Lower leg skin (tissue), 3 donors: ENCODE results near the gene ZBTB26.

ENCODE experiments used
- POLR2A ChIP-seq, 2 donors: fragments of 450-650 bp; IDR thresholded peaks; one replicate each; pipeline ENCODE4 v1.6.1; 2016 to 2017; ENCODE audit warnings: antibody characterized with exemption in 2 of 2, mild to moderate bottlenecking in 1 of 2, moderate library complexity in 1 of 2
- TF ChIP-seq, protein P1 (sequence below), 3 donors: fragments of 450-650 bp; IDR thresholded peaks; one replicate each; pipeline ENCODE4 v1.5.1; 2016; ENCODE audit warnings: antibody characterized with exemption in 3 of 3, mild to moderate bottlenecking in 3 of 3, moderate library complexity in 2 of 3

GRCh38 chr9:122888480-122888879 lies 42.8 kb downstream of the ZBTB26 start:
- TF ChIP-seq, protein P1, sequence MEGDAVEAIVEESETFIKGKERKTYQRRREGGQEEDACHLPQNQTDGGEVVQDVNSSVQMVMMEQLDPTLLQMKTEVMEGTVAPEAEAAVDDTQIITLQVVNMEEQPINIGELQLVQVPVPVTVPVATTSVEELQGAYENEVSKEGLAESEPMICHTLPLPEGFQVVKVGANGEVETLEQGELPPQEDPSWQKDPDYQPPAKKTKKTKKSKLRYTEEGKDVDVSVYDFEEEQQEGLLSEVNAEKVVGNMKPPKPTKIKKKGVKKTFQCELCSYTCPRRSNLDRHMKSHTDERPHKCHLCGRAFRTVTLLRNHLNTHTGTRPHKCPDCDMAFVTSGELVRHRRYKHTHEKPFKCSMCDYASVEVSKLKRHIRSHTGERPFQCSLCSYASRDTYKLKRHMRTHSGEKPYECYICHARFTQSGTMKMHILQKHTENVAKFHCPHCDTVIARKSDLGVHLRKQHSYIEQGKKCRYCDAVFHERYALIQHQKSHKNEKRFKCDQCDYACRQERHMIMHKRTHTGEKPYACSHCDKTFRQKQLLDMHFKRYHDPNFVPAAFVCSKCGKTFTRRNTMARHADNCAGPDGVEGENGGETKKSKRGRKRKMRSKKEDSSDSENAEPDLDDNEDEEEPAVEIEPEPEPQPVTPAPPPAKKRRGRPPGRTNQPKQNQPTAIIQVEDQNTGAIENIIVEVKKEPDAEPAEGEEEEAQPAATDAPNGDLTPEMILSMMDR (IDR thresholded peaks at IDR 0.05): no peak
- no peak for TF ChIP-seq POLR2A (IDR thresholded peaks at IDR 0.05)
